IPS DF 6.9 (cell line): ENCODE results near the gene SEMA3C.

Experiments used
- DNase-seq: peaks from one replicate; pipeline ENCODE4 v3.0.0-alpha.2; 2013; ENCODE audit warnings: low read depth, low spot score
- H3K27ac ChIP-seq: one replicate; pipeline ENCODE4 v1.5.1; 2013; ENCODE audit warnings: low read length, control low read depth
- H3K27me3 ChIP-seq: 2 replicates; pipeline ENCODE4 v1.6.1; 2013; ENCODE audit warnings: mild to moderate bottlenecking, low read length; ENCODE audit not compliant: control insufficient read depth, insufficient read depth
- H3K36me3 ChIP-seq: 2 replicates; pipeline ENCODE4 v1.6.1; 2013; ENCODE audit warnings: low read length; ENCODE audit not compliant: control insufficient read depth, insufficient read depth
- H3K4me1 ChIP-seq: 2 replicates; pipeline ENCODE4 v1.6.1; 2013; ENCODE audit warnings: low read length; ENCODE audit not compliant: control insufficient read depth, insufficient read depth
- H3K4me3 ChIP-seq: 2 replicates; pipeline ENCODE4 v1.5.1; 2013; ENCODE audit warnings: mild to moderate bottlenecking, low read length
- H3K9me3 ChIP-seq: 2 replicates; pipeline ENCODE4 v1.6.1; 2013; ENCODE audit warnings: low read length, inconsistent platforms; ENCODE audit not compliant: control insufficient read depth, insufficient read depth
- WGBS: extraction: QIAGEN DNeasy Blood & Tissue Kit; methylation state at CpG from one replicate; pipeline ENCODE4 v1.1.7; 2013; ENCODE audit warnings: mixed read lengths, missing lambda C conversion rate; ENCODE audit not compliant: insufficient read length, insufficient coverage; 5-methylcytosine and 5-hydroxymethylcytosine counted together

Gene SEMA3C

DNA sequence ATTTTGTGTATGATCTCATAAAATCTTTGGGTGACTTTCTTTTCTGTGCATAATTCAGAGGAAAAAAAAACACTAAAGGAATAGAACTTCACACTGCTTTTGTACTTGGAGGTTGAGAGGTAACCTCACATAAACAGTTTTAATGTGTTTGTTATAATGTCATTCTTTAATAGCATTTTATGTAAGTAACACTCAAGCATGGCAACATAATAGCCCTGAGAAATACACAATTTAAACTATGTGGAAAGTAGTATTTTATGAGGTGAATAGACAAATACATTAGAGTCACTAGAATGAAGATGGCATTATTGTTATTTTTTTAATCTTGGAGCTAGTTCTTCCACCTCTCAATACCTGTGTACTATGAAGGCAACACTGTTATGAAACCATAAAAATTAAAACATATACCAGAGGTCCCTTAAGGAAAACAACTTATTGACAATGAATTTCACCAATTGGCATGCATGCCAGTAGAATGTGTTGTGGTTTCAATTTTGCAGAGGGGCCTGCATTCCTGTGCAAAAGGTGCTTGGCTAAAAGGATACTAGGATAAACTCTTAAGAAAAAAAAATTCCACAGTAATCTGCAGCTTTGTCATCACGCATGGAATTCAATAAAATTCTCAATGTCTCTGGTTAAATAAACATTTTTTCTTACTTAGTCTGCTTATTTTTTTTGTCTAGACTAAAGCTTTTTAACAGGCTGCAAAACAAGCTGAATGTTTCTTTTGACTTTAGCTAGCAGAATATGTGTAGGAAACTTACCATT, 177.9 kb downstream of the SEMA3C start:
- H3K27ac ChIP-seq, result no peak overlapping the region
- no peak overlapping the region for H3K4me3 ChIP-seq
- no CpG with 5 or more reads among the region's 1 CpG for WGBS
- H3K9me3 ChIP-seq, result no peaks in the 10 kb centered on the region
- no peaks in the 10 kb centered on the region for H3K27me3 ChIP-seq
- no peak for DNase-seq
- no peaks in the 10 kb centered on the region for H3K36me3 ChIP-seq
- H3K4me1 ChIP-seq, result no peaks in the 10 kb centered on the region; the same call in 1 of the 2 replicates

DNA sequence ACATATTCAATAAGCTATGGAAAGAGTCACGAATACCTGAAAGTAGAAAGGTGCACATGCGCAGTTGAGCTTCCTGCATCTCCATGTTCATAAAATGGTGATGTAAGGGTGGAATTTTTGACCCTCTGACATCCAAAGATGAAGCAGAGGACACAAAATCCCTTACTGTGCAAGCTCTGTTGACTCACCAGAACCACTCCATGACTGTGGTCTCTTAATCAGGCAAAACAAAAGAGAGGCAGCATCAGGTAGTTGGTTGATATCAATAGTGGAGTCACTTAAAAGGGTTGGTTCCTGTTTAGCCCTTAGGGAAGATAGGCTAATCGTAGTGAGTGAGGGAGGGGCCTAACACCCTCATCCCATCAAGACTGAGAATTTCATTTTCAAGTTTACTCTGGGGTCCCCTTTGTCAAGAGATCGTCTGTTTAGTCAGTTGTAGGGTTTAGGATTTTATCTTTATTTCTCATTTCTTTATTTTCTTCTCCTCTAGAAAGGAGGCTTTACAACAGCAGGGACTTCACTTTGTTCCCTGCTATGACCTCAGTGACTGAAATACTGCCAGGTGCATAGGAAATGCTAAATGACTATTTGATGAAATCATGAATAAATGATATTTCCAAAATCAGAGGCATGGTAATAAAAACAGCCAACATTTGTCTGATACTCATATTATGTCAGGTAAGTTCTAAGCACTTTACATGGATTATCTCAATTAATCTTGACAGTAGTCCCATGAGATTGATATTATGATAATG, 182.3 kb downstream of the SEMA3C start:
- no peaks in the 10 kb centered on the region for H3K27me3 ChIP-seq
- WGBS, result no CpG with 5 or more reads among the region's 4 CpGs
- H3K27ac ChIP-seq, result no peak overlapping the region
- H3K4me3 ChIP-seq, result no peak overlapping the region
- no peak for DNase-seq
- no peaks in the 10 kb centered on the region for H3K36me3 ChIP-seq
- H3K9me3 ChIP-seq, result no peaks in the 10 kb centered on the region
- H3K4me1 ChIP-seq, result no peaks in the 10 kb centered on the region; the same call in 1 of the 2 replicates

DNA sequence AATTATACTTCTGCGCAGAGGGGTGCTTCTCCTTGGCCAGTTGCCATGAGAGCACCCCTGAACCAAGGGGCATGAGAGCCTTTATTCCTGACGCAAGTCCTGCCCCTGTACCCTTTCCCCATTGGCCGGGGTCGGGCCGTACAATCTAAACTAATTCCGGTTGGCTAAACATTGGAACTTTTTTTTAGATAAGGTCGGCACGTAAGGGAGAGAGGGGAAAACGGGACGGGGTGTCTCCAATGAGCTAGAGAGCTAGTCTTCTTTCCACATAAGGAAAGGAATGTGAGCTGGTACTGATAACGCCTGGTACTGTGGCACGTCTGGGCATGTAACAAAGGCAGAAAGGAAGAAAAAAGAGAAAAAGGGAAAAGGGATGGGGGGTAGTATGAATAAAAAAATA, 183.5 kb downstream of the SEMA3C start:
- Histone ChIP-seq H3K36me3 (no peaks in the 10 kb centered on the region), H3K9me3 (no peaks in the 10 kb centered on the region), H3K27ac (no peak overlapping the region), H3K4me1 (no peaks in the 10 kb centered on the region; the same call in 1 of the 2 replicates), H3K27me3 (no peaks in the 10 kb centered on the region), H3K4me3 (no peak overlapping the region)
- WGBS, result no CpG with 5 or more reads among the region's 12 CpGs
- DNase-seq, result no peak

DNA sequence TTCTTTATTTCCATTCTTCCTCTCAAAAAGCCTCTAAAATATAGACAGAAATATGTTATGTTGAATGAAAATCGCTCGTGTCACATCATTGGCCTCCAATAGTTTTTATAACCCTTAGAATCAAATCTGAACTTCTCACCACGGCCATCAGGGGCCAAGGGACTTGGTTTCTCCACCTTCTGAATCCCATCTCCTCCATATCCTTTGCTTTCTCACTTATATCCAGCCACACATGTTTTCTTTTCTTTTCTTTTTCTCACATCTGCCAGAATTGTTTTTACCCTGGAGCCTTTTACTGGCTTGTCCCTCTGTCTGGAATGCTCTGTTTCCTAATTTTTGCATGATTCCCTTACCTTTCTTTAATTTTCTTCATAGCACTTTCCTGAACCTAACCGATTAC, 184.8 kb downstream of the SEMA3C start:
- no peaks in the 10 kb centered on the region; the same call in 1 of the 2 replicates for H3K4me1 ChIP-seq
- no peak overlapping the region for H3K4me3 ChIP-seq
- no peak overlapping the region for H3K27ac ChIP-seq
- no peaks in the 10 kb centered on the region for H3K36me3 ChIP-seq
- H3K27me3 ChIP-seq, result no peaks in the 10 kb centered on the region
- DNase-seq, result no peak
- WGBS, result 100% methylated on average over 1 of the region's 4 CpGs
- no peaks in the 10 kb centered on the region for H3K9me3 ChIP-seq

DNA sequence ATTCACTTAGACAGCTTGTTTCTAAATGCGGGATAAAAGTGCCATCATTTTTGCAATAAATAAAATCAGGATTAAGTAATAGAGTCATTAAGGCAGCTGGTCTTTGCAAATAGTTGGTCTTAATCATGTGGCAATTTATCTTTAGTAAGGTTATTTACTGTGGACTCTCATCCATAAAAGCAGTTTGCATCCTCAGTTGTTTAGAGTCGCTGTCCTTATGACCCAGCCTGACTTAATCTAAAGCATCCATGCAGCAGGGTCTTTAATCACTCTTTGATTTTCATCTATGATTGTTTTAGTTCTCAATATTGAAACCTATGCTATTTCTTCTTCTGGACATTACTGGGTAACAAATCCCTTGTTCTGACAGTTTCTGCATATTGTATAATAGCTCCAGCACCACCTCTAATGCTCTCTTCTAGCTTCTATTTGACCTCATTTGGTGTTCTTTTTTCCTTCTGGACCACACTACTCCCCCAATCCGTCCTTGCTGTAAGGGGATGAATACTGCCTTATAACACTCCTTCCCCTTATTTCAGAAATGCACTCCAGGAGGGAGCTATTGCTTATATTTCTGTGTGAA, 185.4 kb downstream of the SEMA3C start:
- no peak overlapping the region for H3K27ac ChIP-seq
- no peaks in the 10 kb centered on the region for H3K27me3 ChIP-seq
- DNase-seq, result no peak
- H3K36me3 ChIP-seq, result no peaks in the 10 kb centered on the region
- no peaks in the 10 kb centered on the region for H3K9me3 ChIP-seq
- no peaks in the 10 kb centered on the region; the same call in 1 of the 2 replicates for H3K4me1 ChIP-seq
- WGBS, result no CpG with 5 or more reads among the region's 3 CpGs
- H3K4me3 ChIP-seq, result no peak overlapping the region

DNA sequence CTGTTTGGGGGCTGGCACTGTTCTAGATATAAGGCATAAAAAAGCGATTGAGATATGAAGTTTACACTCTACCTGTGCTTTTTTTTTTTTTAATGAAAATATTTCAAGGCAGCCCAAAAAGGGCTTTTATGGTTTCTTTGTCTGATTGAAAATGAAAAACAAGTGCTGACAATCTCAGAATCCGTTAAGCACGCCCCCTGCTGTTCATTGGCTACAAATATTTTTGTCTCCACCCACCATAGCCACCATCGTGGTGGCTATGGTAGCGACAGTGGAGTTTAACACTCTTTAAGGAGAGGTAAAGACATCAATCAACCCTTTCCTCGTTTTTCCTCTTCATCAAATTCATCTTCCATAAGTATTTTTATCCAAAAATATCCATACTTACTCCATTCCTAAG, 186.2 kb downstream of the SEMA3C start:
- H3K4me1 ChIP-seq, result no peaks in the 10 kb centered on the region; the same call in 1 of the 2 replicates
- no peaks in the 10 kb centered on the region for H3K27me3 ChIP-seq
- DNase-seq, result no peak
- 100% methylated on average over 1 of the region's 6 CpGs for WGBS
- no peak overlapping the region for H3K4me3 ChIP-seq
- no peaks in the 10 kb centered on the region for H3K36me3 ChIP-seq
- no peak overlapping the region for H3K27ac ChIP-seq
- H3K9me3 ChIP-seq, result no peaks in the 10 kb centered on the region

DNA sequence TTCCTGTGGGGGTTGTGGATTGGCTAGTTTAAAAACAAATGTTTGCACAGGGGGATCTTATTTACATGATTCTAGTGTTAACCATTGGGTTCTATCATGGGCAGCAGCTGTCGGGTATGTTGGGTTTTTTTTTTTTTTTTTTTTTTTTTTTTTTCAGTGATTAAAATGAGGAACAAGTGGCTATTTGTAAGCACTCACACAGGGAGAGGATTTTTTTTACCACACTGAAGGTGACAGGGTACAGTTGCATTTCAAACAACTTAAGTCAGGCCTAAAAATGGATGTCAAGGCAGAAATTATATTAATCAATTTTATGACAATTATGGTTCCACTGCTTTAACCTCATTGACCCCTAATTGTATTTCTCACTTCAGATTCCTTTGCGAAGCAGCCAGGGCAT, 187.6 kb downstream of the SEMA3C start:
- Histone ChIP-seq H3K27me3 (no peaks in the 10 kb centered on the region), H3K4me3 (no peak overlapping the region), H3K27ac (no peak overlapping the region), H3K36me3 (no peaks in the 10 kb centered on the region), H3K9me3 (no peaks in the 10 kb centered on the region), H3K4me1 (no peaks in the 10 kb centered on the region; the same call in 1 of the 2 replicates)
- WGBS, result no CpG with 5 or more reads among the region's 2 CpGs
- no peak for DNase-seq

DNA sequence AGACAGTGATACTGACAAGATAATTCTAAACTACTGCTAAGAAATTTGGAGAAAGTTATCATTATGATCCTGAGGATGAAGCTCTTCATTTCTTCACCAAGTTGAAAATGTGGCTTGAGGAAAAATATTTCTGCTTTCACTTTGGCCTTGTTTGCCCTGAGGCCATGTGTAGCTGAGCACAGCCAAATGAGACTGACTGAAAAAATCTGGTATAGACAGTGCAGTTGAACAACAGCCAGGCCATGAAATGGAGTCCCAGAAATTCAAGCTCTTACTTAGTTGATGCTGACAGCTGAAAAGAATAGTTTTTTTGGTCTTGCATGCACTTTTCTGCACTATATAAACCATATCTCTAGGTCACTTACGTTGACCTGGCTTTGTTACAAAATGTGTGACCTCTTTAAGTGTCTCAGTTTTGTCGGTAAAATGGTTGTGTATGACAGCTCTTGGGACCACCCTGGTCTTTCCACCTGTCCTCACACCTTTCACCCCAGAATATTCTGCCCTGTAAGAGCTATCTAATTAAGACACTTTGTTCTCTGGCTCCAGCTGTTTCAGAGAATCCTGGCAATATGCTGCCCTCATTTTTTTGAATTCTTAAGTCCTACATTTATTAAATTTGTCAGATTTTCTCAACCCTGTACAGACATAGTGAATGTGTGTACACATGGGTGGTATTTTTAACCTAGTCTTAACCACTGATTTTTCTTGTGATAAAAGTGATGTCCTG, 189.1 kb downstream of the SEMA3C start:
- no peak for DNase-seq
- H3K27ac ChIP-seq, result no peak overlapping the region
- WGBS, result no CpG with 5 or more reads among the region's 2 CpGs
- H3K9me3 ChIP-seq, result no peaks in the 10 kb centered on the region
- H3K27me3 ChIP-seq, result no peaks in the 10 kb centered on the region
- no peaks in the 10 kb centered on the region; the same call in 1 of the 2 replicates for H3K4me1 ChIP-seq
- H3K4me3 ChIP-seq, result no peak overlapping the region
- H3K36me3 ChIP-seq, result no peaks in the 10 kb centered on the region

DNA sequence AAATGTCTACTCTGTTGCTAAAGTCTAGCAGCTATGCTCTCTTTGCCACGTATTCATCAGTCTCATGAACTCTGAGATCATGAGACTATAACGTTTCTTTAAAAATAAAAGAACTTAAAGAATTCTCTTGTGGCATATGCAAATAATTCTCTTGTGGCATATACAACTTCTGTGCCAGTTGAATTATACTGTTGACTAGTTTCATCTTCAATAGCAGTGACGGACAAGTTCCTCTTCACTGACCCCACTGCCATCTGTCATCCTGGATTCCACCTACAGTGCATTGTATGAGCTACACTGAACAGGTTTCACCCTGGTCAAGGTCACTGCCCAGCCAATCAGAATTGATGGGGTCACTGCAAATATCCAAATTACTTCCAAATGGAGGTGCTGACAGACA, 192.2 kb downstream of the SEMA3C start:
- no peak overlapping the region for H3K4me3 ChIP-seq
- peaks cover 1% of the 10 kb centered on the region; the same call in 1 of the 2 replicates for H3K4me1 ChIP-seq
- DNase-seq, result no peak
- H3K36me3 ChIP-seq, result no peaks in the 10 kb centered on the region
- no CpG with 5 or more reads among the region's 3 CpGs for WGBS
- no peaks in the 10 kb centered on the region for H3K9me3 ChIP-seq
- no peaks in the 10 kb centered on the region for H3K27me3 ChIP-seq
- no peak overlapping the region for H3K27ac ChIP-seq

DNA sequence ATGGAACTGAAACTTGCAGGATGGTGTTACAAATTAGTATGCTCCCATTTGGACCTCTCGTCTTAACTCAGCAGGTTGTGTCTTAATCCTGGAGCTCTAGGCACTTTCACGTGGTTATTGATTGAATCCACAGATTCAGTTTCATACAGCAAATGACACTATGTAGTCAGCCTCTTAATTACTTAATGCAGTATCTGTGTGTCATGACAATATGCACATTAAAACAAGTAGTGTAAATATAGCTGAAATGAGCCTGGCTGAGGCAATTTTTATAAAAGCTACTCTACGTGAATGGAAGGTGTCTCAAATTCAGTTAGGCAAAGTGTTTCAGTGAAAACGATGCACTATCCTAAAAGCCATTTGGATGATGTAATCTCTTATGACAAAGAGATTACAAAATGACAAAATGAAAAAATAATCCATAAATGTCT, 193.7 kb downstream of the SEMA3C start:
- Histone ChIP-seq H3K27me3 (no peaks in the 10 kb centered on the region), H3K9me3 (no peaks in the 10 kb centered on the region), H3K36me3 (no peaks in the 10 kb centered on the region), H3K27ac (no peak overlapping the region), H3K4me1 (peaks cover 1% of the 10 kb centered on the region; the same call in 1 of the 2 replicates), H3K4me3 (no peak overlapping the region)
- no peak for DNase-seq
- WGBS, result no CpG with 5 or more reads among the region's 4 CpGs
